Measurements from ENCODE around the gene SPTB.

The SPTB gene

GRCh38 chr14:64752909-64753308, 126.8 kb downstream of the SPTB start:
- DNase-seq (ENCODE audit: low read depth in 2 of 2): no peak

- DNase-seq (ENCODE audit: low read depth in 2 of 2): no peak
These were observed 130.6 kb downstream of the SPTB start for GRCh38 chr14:64748995-64749714.

DNA sequence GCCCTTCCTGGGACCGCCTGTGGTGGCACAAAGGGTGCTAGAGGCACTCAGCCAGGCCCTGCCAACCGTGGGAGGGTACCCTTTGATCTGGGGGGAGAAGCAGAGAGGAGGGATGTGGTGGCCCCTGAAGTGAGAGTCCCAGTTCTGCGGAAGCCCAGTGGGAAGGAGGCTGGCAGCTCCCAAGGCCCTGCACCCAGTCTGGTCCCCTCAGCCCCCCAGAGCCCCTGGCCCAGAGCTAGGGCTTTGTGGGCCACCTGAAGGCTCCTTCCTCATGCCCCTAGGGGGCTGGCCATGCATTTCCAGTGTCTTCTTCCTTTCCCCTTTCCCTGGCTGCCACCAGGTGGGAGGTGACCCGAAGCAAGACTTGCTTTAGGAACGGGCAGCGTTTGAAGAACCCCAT, 131.2 kb downstream of the SPTB start:
- no peak for DNase-seq (ENCODE audit: low read depth in 2 of 2)

DNA sequence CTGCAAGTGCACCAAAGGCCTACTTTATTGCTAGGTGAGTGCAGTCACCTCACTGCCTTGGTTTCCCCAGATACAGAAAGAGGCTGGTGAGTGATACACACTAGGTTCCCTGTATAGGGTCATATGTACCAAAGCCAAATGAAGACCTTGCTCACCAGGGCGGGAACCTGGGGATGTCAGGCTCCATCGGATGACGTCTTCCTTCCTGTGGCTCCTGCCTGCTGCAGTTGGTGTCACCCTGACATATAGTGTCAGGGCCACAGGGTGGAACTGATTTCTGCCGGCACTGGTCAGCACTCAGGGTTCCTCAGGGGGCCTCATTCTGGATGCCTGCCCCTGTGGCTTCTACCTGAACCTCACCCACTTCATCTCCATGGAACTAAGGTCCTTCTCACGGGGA, 132.4 kb downstream of the SPTB start:
- no peak for DNase-seq (ENCODE audit: low read depth in 2 of 2)

GRCh38 chr14:64746298-64747250, 133.1 kb downstream of the SPTB start:
- no peak for DNase-seq (ENCODE audit: low read depth in 2 of 2)

DNA sequence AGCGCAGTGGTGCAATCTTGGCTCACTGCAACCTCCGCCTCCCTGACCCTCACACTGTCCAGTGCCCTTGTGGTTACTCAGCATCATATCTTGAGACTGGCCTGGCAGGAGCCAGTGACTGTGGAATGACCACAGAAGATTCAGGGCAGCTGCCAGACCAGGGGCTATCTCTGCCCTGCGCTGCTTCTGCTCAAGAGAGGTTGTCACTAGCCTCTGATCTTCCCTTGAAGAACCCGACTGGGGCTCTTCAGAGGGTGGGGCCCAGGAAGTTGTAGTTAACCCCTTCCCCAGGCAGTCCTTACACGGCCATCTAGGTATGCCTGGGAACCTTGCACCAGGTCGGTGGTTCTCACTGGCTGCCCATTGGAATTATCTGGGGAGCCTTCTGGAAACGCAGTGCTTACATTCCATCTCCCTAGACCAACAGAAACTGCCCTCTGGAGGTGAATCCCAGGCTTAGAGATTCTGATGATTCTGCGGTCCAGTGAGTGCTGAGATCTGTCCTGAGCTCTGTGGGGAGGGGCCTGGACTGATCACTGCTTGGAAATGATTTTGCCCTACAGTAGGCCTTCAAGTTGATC, 134.1 kb downstream of the SPTB start:
- DNase-seq (ENCODE audit: low read depth in 2 of 2): no peak

GRCh38 chr14:64743061-64743460, 136.6 kb downstream of the SPTB start:
- no peak for DNase-seq (ENCODE audit: low read depth in 2 of 2)

- no peak for DNase-seq (ENCODE audit: low read depth in 2 of 2)
These were observed 137.7 kb downstream of the SPTB start for GRCh38 chr14:64741961-64742360.

DNA sequence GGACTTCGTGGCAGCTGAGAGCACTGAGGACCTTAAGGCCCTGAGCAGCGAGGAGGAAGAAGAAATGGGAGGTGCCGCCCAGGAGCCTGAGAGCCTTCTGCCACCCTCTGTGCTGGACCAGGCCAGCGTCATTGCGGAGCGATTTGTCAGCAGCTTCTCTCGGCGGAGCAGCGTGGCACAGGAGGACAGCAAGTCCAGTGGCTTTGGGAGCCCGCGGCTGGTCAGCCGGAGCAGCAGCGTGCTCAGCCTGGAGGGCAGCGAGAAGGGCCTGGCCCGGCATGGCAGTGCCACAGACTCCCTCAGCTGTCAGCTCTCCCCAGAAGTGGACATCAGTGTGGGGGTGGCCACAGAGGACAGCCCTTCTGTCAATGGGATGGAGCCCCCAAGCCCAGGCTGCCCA, 138.5 kb downstream of the SPTB start:
- no peak for DNase-seq (ENCODE audit: low read depth in 2 of 2)

DNA sequence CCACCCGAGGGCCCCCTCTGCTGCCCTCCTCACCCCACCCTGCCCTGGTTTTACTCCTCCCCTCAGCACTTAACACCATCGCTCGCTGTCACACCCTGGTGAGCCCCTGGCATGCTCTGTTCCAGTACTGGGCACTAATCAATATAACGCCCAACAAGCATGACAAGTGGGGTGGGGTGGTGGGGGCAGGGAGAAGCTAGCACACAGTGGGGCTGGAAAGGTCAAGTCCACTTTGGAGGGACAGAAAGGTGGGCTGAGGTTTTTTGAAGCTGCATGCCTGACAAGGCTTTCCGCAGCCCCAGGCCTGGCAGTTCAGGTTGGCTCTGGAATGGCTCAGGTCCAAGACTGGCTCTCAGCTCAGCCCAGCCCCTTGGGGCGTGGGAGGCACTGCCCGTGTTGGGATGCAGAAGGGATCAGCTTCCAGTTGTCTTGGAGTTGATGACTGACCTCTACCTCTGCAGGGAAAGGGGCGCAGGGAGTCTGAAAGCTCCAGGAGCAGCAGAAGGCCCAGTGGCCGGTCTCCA, 141.4 kb downstream of the SPTB start:
- DNase-seq (ENCODE audit: low read depth in 2 of 2): no peak

DNA sequence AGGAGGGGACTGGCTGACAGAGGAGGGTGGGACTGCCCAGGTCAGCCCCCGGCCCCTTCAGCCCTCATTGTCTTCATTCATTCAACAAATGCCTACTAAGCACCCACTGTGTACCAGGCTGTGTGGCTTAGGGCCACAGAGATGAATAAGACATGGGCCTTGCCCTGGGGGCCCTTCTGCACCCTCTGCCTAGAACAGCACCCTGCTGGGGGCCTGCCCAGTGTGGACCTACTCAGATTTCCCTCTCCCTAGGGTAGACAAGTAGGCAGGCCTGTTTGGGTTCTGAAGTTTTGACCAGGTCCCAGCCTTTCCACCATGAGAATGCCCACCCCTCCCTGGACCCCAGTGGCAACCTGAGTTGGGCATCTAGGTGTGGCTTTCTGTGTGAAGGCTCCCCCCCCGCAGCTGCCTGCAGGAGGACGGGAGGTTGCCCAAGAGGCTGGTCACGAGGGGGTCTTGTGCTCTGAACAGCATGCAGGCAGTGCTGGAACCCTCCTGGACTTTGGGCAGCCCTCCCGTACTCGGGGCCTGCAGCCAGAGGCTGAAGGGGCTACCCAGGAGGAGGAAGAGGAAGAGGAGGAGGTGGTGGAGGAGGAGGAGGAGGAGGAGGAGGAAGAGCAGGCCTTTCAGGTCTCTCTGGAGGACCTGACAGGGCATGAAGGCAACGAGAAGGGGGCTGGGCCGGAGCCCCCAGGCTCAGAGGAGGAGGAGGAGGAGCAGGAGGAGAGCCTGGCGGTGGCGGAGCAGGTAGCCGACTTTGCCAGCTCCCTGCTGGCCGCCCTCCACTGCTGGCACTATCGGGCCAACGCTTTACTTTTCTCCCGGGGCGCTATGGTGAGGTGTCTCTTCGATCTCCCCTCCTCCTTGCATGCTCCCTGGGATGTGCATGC, 142.1 kb downstream of the SPTB start:
- DNase-seq (ENCODE audit: low read depth in 2 of 2): no peak

GRCh38 chr14:64736271-64737169, 143.2 kb downstream of the SPTB start:
- DNase-seq (ENCODE audit: low read depth in 2 of 2): no peak

GRCh38 chr14:64734990-64735389, 144.7 kb downstream of the SPTB start:
- no peak for DNase-seq (ENCODE audit: low read depth in 2 of 2)

DNA sequence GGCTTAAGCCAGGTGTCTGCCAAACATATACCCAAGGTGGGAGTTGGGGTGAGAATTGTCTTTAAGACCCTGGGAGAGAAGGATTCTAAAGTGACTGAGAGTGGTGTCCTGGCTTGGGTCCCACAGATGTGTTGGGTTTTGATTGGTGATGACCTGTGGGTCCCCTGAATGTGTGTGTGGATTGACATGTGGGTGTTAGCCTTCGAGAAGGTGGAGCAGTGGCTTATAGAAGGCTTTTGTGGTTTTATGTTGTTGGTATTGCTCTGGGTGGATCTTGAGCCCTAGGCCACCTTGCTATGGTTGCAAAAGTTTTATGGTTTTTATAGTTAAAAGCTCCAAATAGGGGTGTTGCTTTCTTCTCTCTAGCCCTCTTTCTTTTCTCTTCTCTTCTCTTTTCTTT, 145.8 kb downstream of the SPTB start:
- DNase-seq (ENCODE audit: low read depth in 2 of 2): no peak

DNA sequence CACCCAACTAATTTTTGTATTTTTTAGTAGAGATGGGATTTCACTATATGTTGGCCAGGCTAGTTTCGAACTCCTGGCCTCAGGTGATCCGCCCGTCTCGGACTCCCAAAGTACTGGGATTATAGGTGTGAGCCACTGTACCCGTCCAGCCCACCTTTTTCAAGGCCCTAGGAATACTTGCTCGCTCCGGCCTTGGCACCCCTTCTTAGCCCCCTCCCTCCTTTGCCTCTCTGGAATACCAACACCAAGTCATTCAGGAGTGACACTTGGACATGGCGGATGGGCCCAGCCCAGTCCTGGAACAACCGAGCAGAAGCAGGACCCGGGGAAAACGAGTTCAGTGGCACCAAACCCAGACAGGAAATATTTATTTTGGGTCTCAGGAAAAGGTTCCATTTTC, 146.4 kb downstream of the SPTB start:
- no peak for DNase-seq (ENCODE audit: low read depth in 2 of 2)

DNA sequence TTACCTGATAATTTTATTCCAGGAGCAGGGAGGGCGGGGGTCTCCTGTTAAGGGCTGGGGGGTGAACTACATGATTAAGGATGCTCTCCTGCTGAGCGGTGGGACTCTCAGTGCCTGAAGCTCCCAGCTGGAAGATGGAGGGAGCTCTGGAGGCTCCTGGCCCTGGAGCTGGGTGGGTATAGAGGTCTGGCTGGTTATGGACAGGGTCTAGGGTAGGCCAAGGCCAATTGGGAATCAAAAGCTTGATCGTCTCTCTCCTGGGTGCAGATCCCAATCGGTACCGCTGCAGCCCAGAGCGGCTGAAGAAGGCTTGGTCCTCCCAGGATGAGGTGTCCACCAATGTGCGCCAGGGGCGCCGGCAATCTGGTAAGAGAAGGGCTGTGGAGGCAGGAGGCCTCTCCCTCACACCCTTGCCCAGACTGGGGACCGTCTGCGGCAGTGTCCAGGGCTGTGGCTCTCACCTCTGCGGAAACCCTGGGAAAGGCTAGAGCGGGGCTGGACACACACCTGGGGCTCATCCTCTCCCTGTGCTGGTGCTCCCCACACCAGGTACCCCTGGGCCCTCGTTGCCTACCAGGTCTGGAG, 147.1 kb downstream of the SPTB start:
- DNase-seq (ENCODE audit: low read depth in 2 of 2): no peak

GRCh38 chr14:64732066-64732465, 147.6 kb downstream of the SPTB start:
- no peak for DNase-seq (ENCODE audit: low read depth in 2 of 2)

DNA sequence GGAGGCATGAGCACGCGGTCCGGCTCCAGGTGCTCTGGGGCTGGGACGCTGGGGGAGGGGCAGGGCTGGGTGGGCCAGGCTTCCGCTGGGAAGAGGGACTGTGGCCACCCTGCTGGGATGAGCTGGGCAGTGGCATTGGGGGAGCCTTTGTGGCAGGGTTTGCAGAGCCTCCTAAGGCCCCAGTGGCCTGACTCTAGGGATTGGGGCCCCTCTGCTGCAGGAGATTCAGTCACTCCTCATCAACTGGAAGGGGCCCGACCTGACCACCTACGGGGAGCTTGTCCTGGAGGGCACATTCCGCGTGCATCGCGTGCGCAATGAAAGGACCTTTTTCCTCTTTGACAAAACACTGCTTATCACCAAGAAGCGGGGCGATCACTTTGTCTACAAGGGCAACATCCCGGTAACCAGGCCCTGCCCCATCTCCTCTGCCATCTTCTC, 148.5 kb downstream of the SPTB start:
- no peak for DNase-seq (ENCODE audit: low read depth in 2 of 2)

DNA sequence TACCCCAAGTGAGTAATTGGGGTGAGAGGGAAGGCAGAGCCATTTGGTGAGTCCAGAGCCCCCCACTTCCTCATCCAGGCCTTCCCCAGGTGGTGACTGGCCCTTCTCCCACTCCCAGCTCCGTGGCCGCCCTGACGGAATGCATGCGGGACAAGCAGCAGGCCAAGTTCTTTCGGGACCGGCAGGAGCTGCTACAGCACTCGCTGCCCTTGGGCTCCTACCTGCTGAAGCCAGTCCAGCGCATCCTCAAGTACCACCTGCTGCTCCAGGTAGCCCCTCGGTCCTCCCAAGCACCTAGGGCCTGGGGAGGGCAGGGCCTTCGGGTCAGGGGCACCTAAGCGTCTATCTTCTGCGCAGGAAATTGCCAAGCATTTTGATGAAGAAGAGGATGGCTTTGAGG, 149.0 kb downstream of the SPTB start:
- no peak for DNase-seq (ENCODE audit: low read depth in 2 of 2)

- DNase-seq (ENCODE audit: low read depth in 2 of 2): no peak
These were observed 149.7 kb downstream of the SPTB start for GRCh38 chr14:64730061-64730440.

Measured in fibroblast of skin of left biceps (primary cell).